NB4 (cell line): ENCODE measurements around the gene INVS.

Experiments
- CTCF ChIP-seq: IDR thresholded peaks from one replicate; pipeline ENCODE4 v1.5.1; 2012; ENCODE audit warnings: low read depth, low read length
- MAX ChIP-seq: IDR thresholded peaks from 2 replicates; pipeline ENCODE4 v1.6.1; 2011; ENCODE audit warnings: low read depth, low read length

- no peak for TF ChIP-seq CTCF
- no peak for TF ChIP-seq MAX
Measured at GRCh38 chr9:100294806-100295205, 195.8 kb downstream of the INVS start.
